Mesothelial cell of epicardium (in vitro differentiated cells): Measurements from ENCODE around the gene GNRHR. TPM values are rescaled to one million over a fixed set of nuclear protein-coding genes. Genes with fewer than 3 reads are reported as not detected.
"Not testable (repeated sequence)": the region's sequence is repeated elsewhere in the genome, so short reads cannot be mapped to it uniquely, and the experiment has no call there.

ENCODE experiments used
- DNase-seq, 2 experiments: peaks; one replicate each; pipeline ENCODE4 v3.0.0; 2021; ENCODE audit warnings: low spot score in 2 of 2; ENCODE audit not compliant: unreplicated experiment in 2 of 2
- H3K27ac Mint-ChIP-seq: 2 replicates; pipeline ENCODE4 v1.8.0; 2021; ENCODE audit warnings: mixed read lengths
- H3K27me3 Mint-ChIP-seq: 2 replicates; pipeline ENCODE4 v1.8.0; 2021; ENCODE audit warnings: low read depth, mixed read lengths
- H3K36me3 Mint-ChIP-seq: 2 replicates; pipeline ENCODE4 v1.8.0; 2021; ENCODE audit warnings: mixed read lengths
- H3K4me1 Mint-ChIP-seq: 2 replicates; pipeline ENCODE4 v1.8.0; 2021; ENCODE audit warnings: mixed read lengths
- H3K4me3 Mint-ChIP-seq: 2 replicates; pipeline ENCODE4 v1.8.0; 2021; ENCODE audit warnings: mild to moderate bottlenecking, moderate library complexity, mixed read lengths
- H3K9me3 Mint-ChIP-seq: 2 replicates; pipeline ENCODE4 v1.8.0; 2021; ENCODE audit warnings: mixed read lengths
- CTCF ChIP-seq: fragments of 200-600 bp; sonication (generic); IDR thresholded peaks from one replicate; pipeline ENCODE4 v1.5.0; 2021; ENCODE audit warnings: antibody characterized with exemption; ENCODE audit not compliant: unreplicated experiment
- total RNA-seq: library from RNA; stranded (reverse); gene quantifications from 3 replicates; pipeline ENCODE4 v1.2.1, GENCODE V29; 2021

Gene GNRHR
- total RNA-seq, 1 donor from 2014 or later = not detected

GRCh38 chr4:67714955-67715354 is 39.2 kb downstream of the GNRHR start:
- H3K4me3 Mint-ChIP-seq = no peak overlapping the region
- no peaks in the 10 kb centered on the region for H3K4me1 Mint-ChIP-seq
- no peaks in the 10 kb centered on the region for H3K27me3 Mint-ChIP-seq
- no peak for TF ChIP-seq CTCF
- peaks cover 7% of the 10 kb centered on the region for H3K36me3 Mint-ChIP-seq
- no peaks in the 10 kb centered on the region for H3K9me3 Mint-ChIP-seq
- H3K27ac Mint-ChIP-seq = no peak overlapping the region
- DNase-seq = no peak

GRCh38 chr4:67714248-67714583 is 40.0 kb downstream of the GNRHR start:
- Mint-ChIP-seq H3K9me3 (no peaks in the 10 kb centered on the region), H3K27me3 (no peaks in the 10 kb centered on the region), H3K36me3 (peaks cover 7% of the 10 kb centered on the region), H3K4me1 (no peaks in the 10 kb centered on the region), H3K4me3 (no peak overlapping the region), H3K27ac (no peak overlapping the region)
- DNase-seq = no peak
- no peak for TF ChIP-seq CTCF

GRCh38 chr4:67713529-67714247 is 40.5 kb downstream of the GNRHR start:
- no peak for DNase-seq
- H3K9me3 Mint-ChIP-seq = peaks cover 1% of the 10 kb centered on the region
- no peak for TF ChIP-seq CTCF
- peaks cover 7% of the 10 kb centered on the region for H3K36me3 Mint-ChIP-seq
- no peaks in the 10 kb centered on the region for H3K4me1 Mint-ChIP-seq
- H3K27me3 Mint-ChIP-seq = no peaks in the 10 kb centered on the region
- no peak overlapping the region for H3K27ac Mint-ChIP-seq
- H3K4me3 Mint-ChIP-seq = no peak overlapping the region

GRCh38 chr4:67712650-67713528 is 41.3 kb downstream of the GNRHR start:
- Mint-ChIP-seq H3K4me3 (no peak overlapping the region), H3K36me3 (peaks cover 11% of the 10 kb centered on the region), H3K27ac (no peak overlapping the region), H3K27me3 (no peaks in the 10 kb centered on the region), H3K9me3 (peaks cover 9% of the 10 kb centered on the region), H3K4me1 (no peaks in the 10 kb centered on the region)
- DNase-seq = no peak
- TF ChIP-seq CTCF = no peak

- no peak for TF ChIP-seq CTCF
- no peak for DNase-seq
- Mint-ChIP-seq H3K4me3 (no peak overlapping the region), H3K4me1 (no peaks in the 10 kb centered on the region), H3K27me3 (no peaks in the 10 kb centered on the region), H3K9me3 (peaks cover 13% of the 10 kb centered on the region), H3K36me3 (peaks cover 14% of the 10 kb centered on the region), H3K27ac (no peak overlapping the region)
These were observed 42.1 kb downstream of the GNRHR start for GRCh38 chr4:67712000-67712625.

- DNase-seq, H3K4me1 Mint-ChIP-seq, H3K4me3 Mint-ChIP-seq, H3K27me3 Mint-ChIP-seq, H3K27ac Mint-ChIP-seq: not testable (repeated sequence)
- H3K36me3 Mint-ChIP-seq = peaks cover 25% of the 10 kb centered on the region
- peaks cover 25% of the 10 kb centered on the region for H3K9me3 Mint-ChIP-seq
These were observed 47.5 kb downstream of the GNRHR start for GRCh38 chr4:67706682-67707081.
